Measurements from ENCODE around the gene CYBA. TPM values are rescaled to one million over a fixed set of nuclear protein-coding genes. Genes with fewer than 3 reads are reported as not detected.

The CYBA gene
- total and polyA plus RNA-seq, 8 donors = 38.0 to 135 (median 68.5) TPM

DNA sequence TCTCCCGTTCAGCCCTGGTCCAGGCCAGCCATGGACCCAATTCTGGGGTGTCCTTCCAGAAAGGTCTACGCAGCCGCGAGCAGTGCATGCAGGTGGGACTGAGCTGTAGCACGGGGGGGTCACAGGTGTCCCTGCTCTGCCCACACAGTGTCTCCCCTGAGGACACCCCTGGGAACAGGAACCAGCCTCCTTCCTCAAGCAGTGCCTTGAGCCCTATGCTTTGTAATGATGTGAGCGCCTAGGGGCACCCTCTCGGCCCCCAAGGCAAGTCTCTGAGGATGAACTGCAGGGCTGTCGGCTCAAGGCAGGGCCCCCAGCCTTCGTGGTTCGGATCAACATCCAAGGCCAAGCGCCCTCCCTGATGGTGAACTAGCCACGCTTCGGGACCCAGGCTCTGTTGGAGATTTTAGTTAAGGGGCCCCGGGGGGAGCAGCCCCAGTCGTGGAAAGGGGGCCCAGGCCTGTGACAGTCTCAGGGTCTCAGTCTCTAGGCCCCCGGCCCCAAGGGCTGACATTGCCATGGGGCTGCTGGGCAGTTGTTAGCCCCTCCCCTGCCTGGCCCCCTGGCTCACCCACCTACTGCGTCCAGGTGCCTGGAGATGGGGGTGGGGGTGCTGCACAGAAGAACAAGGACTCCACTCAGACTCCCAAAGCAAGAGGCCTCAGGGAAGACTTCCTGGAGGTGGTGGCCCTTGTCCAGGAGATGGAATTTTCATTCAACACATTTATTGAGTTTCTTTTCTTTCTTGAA is 10.2 kb downstream of the CYBA start:
- no peak for FAIRE-seq
- H3K9me3 ChIP-seq = no peaks in the 10 kb centered on the region
- intact Hi-C loops (cut with DNase I) = no loop called here
- peaks cover 0 to 7% (median 0%) of the 10 kb centered on the region in 3 donors for H3K4me1 ChIP-seq
- TF ChIP-seq, protein P1, sequence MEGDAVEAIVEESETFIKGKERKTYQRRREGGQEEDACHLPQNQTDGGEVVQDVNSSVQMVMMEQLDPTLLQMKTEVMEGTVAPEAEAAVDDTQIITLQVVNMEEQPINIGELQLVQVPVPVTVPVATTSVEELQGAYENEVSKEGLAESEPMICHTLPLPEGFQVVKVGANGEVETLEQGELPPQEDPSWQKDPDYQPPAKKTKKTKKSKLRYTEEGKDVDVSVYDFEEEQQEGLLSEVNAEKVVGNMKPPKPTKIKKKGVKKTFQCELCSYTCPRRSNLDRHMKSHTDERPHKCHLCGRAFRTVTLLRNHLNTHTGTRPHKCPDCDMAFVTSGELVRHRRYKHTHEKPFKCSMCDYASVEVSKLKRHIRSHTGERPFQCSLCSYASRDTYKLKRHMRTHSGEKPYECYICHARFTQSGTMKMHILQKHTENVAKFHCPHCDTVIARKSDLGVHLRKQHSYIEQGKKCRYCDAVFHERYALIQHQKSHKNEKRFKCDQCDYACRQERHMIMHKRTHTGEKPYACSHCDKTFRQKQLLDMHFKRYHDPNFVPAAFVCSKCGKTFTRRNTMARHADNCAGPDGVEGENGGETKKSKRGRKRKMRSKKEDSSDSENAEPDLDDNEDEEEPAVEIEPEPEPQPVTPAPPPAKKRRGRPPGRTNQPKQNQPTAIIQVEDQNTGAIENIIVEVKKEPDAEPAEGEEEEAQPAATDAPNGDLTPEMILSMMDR (IDR thresholded peaks at IDR 0.05) = no peak
- no peak for ATAC-seq
- WGBS, 2 donors = 62 to 74% methylated on average over 17 of the region's 17 CpGs
- H3K27me3 ChIP-seq = no peaks in the 10 kb centered on the region
- H3K36me3 ChIP-seq = no peaks in the 10 kb centered on the region
- peak in 1 of 6 donors; percentile 62 for DNase-seq
- no peak overlapping the region for H3K27ac ChIP-seq
- H3K4me3 ChIP-seq = no peak overlapping the region

GRCh38 chr16:88640039-88640495 is 10.8 kb downstream of the CYBA start:
- peaks cover 0 to 7% (median 0%) of the 10 kb centered on the region in 3 donors for H3K4me1 ChIP-seq
- H3K9me3 ChIP-seq = no peaks in the 10 kb centered on the region
- no peak for ATAC-seq
- H3K27ac ChIP-seq = no peak overlapping the region
- H3K27me3 ChIP-seq = no peaks in the 10 kb centered on the region
- FAIRE-seq = no peak
- H3K36me3 ChIP-seq = no peaks in the 10 kb centered on the region
- TF ChIP-seq, protein P1 (IDR thresholded peaks at IDR 0.05) = no peak
- DNase-seq = no peak
- intact Hi-C loops (cut with DNase I) = no loop called here
- WGBS, 2 donors = 69 to 71% methylated on average over 13 of the region's 13 CpGs
- H3K4me3 ChIP-seq = no peak overlapping the region

- no peaks in the 10 kb centered on the region for H3K9me3 ChIP-seq
- no peak overlapping the region for H3K4me3 ChIP-seq
- ATAC-seq (peak in 1 of 4 donors; percentile 8), FAIRE-seq (no peak), DNase-seq (peak in 2 of 6 donors; percentile 68 to 84)
- intact Hi-C loops (cut with DNase I) = no loop called here
- no peaks in the 10 kb centered on the region for H3K36me3 ChIP-seq
- peaks cover 0 to 7% (median 0%) of the 10 kb centered on the region in 3 donors for H3K4me1 ChIP-seq
- 62 to 65% methylated on average over 41 to 45 of the region's 45 CpGs for WGBS, 2 donors
- H3K27me3 ChIP-seq = no peaks in the 10 kb centered on the region
- H3K27ac ChIP-seq = no peak overlapping the region
- TF ChIP-seq, protein P1 (IDR thresholded peaks at IDR 0.05) = no peak
Observed at GRCh38 chr16:88639231-88640038, 11.4 kb downstream of the CYBA start.

DNA sequence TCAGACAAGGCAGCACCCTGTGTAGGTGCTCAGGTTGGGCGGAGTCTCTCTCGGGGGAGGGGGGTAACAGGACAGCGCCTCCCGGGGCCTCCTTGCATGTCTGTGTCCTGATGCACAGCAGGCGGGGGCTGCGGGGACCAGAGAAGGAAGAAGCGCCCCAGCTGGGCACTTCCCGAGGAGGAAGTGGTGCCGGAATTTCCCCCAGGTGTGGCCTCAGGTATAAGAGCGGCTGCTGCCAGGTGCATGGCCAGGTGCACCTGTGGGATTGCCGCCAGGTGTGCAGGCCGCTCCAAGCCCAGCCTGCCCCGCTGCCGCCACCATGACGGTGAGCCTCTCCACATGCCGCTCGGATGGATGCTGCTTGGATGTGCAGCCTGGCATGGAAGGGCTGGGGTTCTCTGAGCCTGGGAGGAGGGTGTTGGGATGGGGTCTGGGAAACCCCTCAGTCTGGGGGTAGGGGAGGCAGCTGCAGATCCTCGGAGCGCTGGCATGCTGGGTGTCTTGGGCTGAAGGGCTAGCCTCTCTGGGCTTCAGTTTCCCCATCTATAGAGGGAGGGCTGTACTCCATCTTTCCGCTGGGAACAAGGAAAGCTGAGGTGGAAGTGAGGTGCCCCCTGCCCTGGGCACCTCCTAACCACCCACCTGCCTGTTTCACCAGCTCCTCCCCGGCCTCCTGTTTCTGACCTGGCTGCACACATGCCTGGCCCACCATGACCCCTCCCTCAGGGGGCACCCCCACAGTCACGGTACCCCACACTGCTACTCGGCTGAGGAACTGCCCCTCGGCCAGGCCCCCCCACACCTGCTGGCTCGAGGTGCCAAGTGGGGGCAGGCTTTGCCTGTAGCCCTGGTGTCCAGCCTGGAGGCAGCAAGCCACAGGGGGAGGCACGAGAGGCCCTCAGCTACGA is 12.3 kb downstream of the CYBA start, which contains the start of gene IL17C:
TSS of gene IL17C (plus strand) at position 250 of the 908 bp plus-strand sequence. CDS start at position 320, 70 bp downstream.
- Histone ChIP-seq H3K36me3 (no peaks in the 10 kb centered on the region), H3K27ac (no peak within 1 kb of the TSS), H3K4me3 (no peak within 1 kb of the TSS), H3K27me3 (no peaks in the 10 kb centered on the region), H3K9me3 (no peaks in the 10 kb centered on the region), H3K4me1 (peaks cover 0 to 7% (median 0%) of the 10 kb centered on the region in 3 donors)
- TF ChIP-seq, protein P1 (IDR thresholded peaks at IDR 0.05) = no peak
- DNase-seq (peak; percentile 74 to 94 (median 84)), FAIRE-seq (no peak), ATAC-seq (peak; percentile 83 to 91 (median 87))
- intact Hi-C loops (cut with DNase I) = no loop called here
- 32 to 35% methylated on average over 27 of the region's 27 CpGs for WGBS, 2 donors

Measured in pancreas (tissue), 10 donors.